ENCODE results near the gene MTARC2. TPM values are rescaled to one million over a fixed set of nuclear protein-coding genes. Genes with fewer than 3 reads are reported as not detected.

The MTARC2 gene
- polyA plus RNA-seq, 1 donor from 2014 or later: not detected

- H3K9me3 ChIP-seq (ENCODE audit: low read length): no peaks in the 10 kb centered on the region
- H2AFZ ChIP-seq (ENCODE audit: low read depth, low read length): no peak overlapping the region
- H3K79me2 ChIP-seq (replicated peaks; ENCODE audit: insufficient read depth, low read length): no peaks in the 10 kb centered on the region
- no peaks in the 10 kb centered on the region for H4K20me1 ChIP-seq (ENCODE audit: insufficient read depth)
- no peaks in the 10 kb centered on the region for H3K9me2 ChIP-seq (ENCODE audit: insufficient read depth, low read length)
- no peaks in the 10 kb centered on the region for H3K36me3 ChIP-seq (ENCODE audit: insufficient read depth, low read length)
- no peak overlapping the region for H3K4me2 ChIP-seq (ENCODE audit: low read length)
- H3K9ac ChIP-seq (ENCODE audit: low read length): no peak overlapping the region
- TF ChIP-seq RAD21 (conservative IDR thresholded peaks at IDR 0.05) (no peak), POLR2AphosphoS5 (IDR thresholded peaks at IDR 0.05) (no peak), EP300 (conservative IDR thresholded peaks at IDR 0.05; ENCODE audit: poor library complexity, severe bottlenecking) (no peak), MXI1 (conservative IDR thresholded peaks at IDR 0.05; ENCODE audit: poor library complexity, severe bottlenecking) (no peak), EZH2 (IDR thresholded peaks at IDR 0.05; ENCODE audit: borderline replicate concordance, insufficient read depth, low read length, poor library complexity, severe bottlenecking) (no peak), SMC3 (conservative IDR thresholded peaks at IDR 0.05; ENCODE audit: poor library complexity) (no peak)
- H3K27ac ChIP-seq (ENCODE audit: low read length): no peak overlapping the region
- no peak overlapping the region for H3K4me3 ChIP-seq (ENCODE audit: low read length)
- no peaks in the 10 kb centered on the region for H3K27me3 ChIP-seq (ENCODE audit: insufficient read depth, low read depth, low read length)
- H3F3A ChIP-seq (ENCODE audit: insufficient read depth, low read length, poor library complexity, severe bottlenecking): no peaks in the 10 kb centered on the region
These were observed 78.6 kb downstream of the MTARC2 start for GRCh38 chr1:220826729-220827128.

- TF ChIP-seq EZH2 (IDR thresholded peaks at IDR 0.05; ENCODE audit: borderline replicate concordance, insufficient read depth, low read length, poor library complexity, severe bottlenecking): no peak
- TF ChIP-seq SMC3 (conservative IDR thresholded peaks at IDR 0.05; ENCODE audit: poor library complexity): no peak
- no peak for TF ChIP-seq RAD21 (conservative IDR thresholded peaks at IDR 0.05)
- no peak for TF ChIP-seq REST (IDR thresholded peaks at IDR 0.05; ENCODE audit: borderline replicate concordance)
- no peak for TF ChIP-seq EP300 (conservative IDR thresholded peaks at IDR 0.05; ENCODE audit: poor library complexity, severe bottlenecking)
- TF ChIP-seq CTCF (IDR thresholded peaks at IDR 0.05; ENCODE audit: poor library complexity, severe bottlenecking): no peak
- TF ChIP-seq TAF1 (IDR thresholded peaks at IDR 0.05; ENCODE audit: low read depth): no peak
- no peak for TF ChIP-seq POLR2AphosphoS5 (IDR thresholded peaks at IDR 0.05)
- TF ChIP-seq MXI1 (conservative IDR thresholded peaks at IDR 0.05; ENCODE audit: poor library complexity, severe bottlenecking): no peak
- no peaks in the 10 kb centered on the region for H4K20me1 ChIP-seq (ENCODE audit: insufficient read depth)
- H3K27ac ChIP-seq (ENCODE audit: low read length): no peak overlapping the region
- H3K4me2 ChIP-seq (ENCODE audit: low read length): no peak overlapping the region
- H3K79me2 ChIP-seq (replicated peaks; ENCODE audit: insufficient read depth, low read length): no peaks in the 10 kb centered on the region
- no peaks in the 10 kb centered on the region for H3K9me3 ChIP-seq (ENCODE audit: low read length)
- no peaks in the 10 kb centered on the region for H3K36me3 ChIP-seq (ENCODE audit: insufficient read depth, low read length)
- no peak overlapping the region for H3K9ac ChIP-seq (ENCODE audit: low read length)
- no peak overlapping the region for H2AFZ ChIP-seq (ENCODE audit: low read depth, low read length)
- no peaks in the 10 kb centered on the region for H3F3A ChIP-seq (ENCODE audit: insufficient read depth, low read length, poor library complexity, severe bottlenecking)
- no peaks in the 10 kb centered on the region for H3K9me2 ChIP-seq (ENCODE audit: insufficient read depth, low read length)
- no peak overlapping the region for H3K4me3 ChIP-seq (ENCODE audit: low read length)
- H3K27me3 ChIP-seq (ENCODE audit: insufficient read depth, low read depth, low read length): no peaks in the 10 kb centered on the region
These were observed 79.5 kb downstream of the MTARC2 start for GRCh38 chr1:220827445-220828178.
